ENCODE results near the gene KLHL29. TPM values are rescaled to one million over a fixed set of nuclear protein-coding genes. Genes with fewer than 3 reads are reported as not detected.

KLHL29 gene
- total RNA-seq, 1 experiment from 2014 or later, result 16.7 TPM

GRCh38 chr2:23642516-23642915 is 257.5 kb downstream of the KLHL29 start:
- Histone ChIP-seq H3K36me3 (ENCODE audit: control insufficient read depth in 1 of 2, insufficient read depth in 2 of 2, low read length in 2 of 2) (no peaks in the 10 kb centered on the region), H3K4me2 (ENCODE audit: low read length) (no peak overlapping the region), H3K4me3 (replicated peaks in 1 of 2; ENCODE audit: low read depth in 1 of 2, low read length in 2 of 2) (no peak overlapping the region), H4K20me1 (ENCODE audit: insufficient read depth) (no peaks in the 10 kb centered on the region), H3K27ac (ENCODE audit: low read depth, low read length) (no peak overlapping the region), H3K4me1 (ENCODE audit: control insufficient read depth in 1 of 2, insufficient read depth in 2 of 2, low read length in 2 of 2) (no peaks in the 10 kb centered on the region), H3K9me3 (ENCODE audit: control insufficient read depth in 1 of 2, insufficient read depth in 1 of 2, low read depth in 1 of 2, low read length in 2 of 2) (no peaks in the 10 kb centered on the region), H3K27me3 (ENCODE audit: insufficient read depth, low read length) (no peaks in the 10 kb centered on the region), H3K9ac (ENCODE audit: low read length) (no peak overlapping the region), H3K9me2 (ENCODE audit: insufficient read depth) (no peaks in the 10 kb centered on the region), H3K79me2 (ENCODE audit: insufficient read depth, low read length) (no peaks in the 10 kb centered on the region), H2AFZ (ENCODE audit: low read depth, low read length, poor library complexity, severe bottlenecking) (no peak overlapping the region)
- RAD21 ChIA-PET (ENCODE audit: low non-redundant PET in 1 of 2, low total read pairs in 2 of 2, uncharacterized antibody in 2 of 2, unreplicated experiment in 2 of 2), result no interaction called here
- DNase-seq (ENCODE audit: low read depth, low spot score) (no peak), ATAC-seq (no peak)
- intact Hi-C loops (cut with micrococcal nuclease), result no loop called here
- no TSS peak for BruUV-seq (replicated peaks)
- TF ChIP-seq EZH2phosphoT487 (IDR thresholded peaks at IDR 0.05; ENCODE audit: borderline replicate concordance) (no peak), ELF1 (IDR thresholded peaks at IDR 0.05; ENCODE audit: borderline replicate concordance, low read depth) (no peak), SP1 (IDR thresholded peaks at IDR 0.05; ENCODE audit: low read depth) (no peak), ATF3 (IDR thresholded peaks at IDR 0.05) (no peak)
- TF ChIP-seq, protein P1, sequence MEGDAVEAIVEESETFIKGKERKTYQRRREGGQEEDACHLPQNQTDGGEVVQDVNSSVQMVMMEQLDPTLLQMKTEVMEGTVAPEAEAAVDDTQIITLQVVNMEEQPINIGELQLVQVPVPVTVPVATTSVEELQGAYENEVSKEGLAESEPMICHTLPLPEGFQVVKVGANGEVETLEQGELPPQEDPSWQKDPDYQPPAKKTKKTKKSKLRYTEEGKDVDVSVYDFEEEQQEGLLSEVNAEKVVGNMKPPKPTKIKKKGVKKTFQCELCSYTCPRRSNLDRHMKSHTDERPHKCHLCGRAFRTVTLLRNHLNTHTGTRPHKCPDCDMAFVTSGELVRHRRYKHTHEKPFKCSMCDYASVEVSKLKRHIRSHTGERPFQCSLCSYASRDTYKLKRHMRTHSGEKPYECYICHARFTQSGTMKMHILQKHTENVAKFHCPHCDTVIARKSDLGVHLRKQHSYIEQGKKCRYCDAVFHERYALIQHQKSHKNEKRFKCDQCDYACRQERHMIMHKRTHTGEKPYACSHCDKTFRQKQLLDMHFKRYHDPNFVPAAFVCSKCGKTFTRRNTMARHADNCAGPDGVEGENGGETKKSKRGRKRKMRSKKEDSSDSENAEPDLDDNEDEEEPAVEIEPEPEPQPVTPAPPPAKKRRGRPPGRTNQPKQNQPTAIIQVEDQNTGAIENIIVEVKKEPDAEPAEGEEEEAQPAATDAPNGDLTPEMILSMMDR (IDR thresholded peaks at IDR 0.05 in 2 of 3, conservative IDR thresholded peaks at IDR 0.05 in 1 of 3; ENCODE audit: borderline replicate concordance in 1 of 3, insufficient read depth in 1 of 3, low read depth in 2 of 3, low read length in 2 of 3), result no peak
- TF ChIP-seq, protein P2, sequence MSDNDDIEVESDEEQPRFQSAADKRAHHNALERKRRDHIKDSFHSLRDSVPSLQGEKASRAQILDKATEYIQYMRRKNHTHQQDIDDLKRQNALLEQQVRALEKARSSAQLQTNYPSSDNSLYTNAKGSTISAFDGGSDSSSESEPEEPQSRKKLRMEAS (IDR thresholded peaks at IDR 0.05), result no peak
- POLR2A ChIA-PET, result no interaction called here
- CTCF ChIA-PET, result no interaction called here

GRCh38 chr2:23645230-23645808 is 260.3 kb downstream of the KLHL29 start:
- intact Hi-C loops (cut with micrococcal nuclease), result no loop called here
- Histone ChIP-seq H3K9ac (ENCODE audit: low read length) (no peak overlapping the region), H3K4me1 (ENCODE audit: control insufficient read depth in 1 of 2, insufficient read depth in 2 of 2, low read length in 2 of 2) (no peaks in the 10 kb centered on the region), H3K9me3 (ENCODE audit: control insufficient read depth in 1 of 2, insufficient read depth in 1 of 2, low read depth in 1 of 2, low read length in 2 of 2) (no peaks in the 10 kb centered on the region), H3K27me3 (ENCODE audit: insufficient read depth, low read length) (no peaks in the 10 kb centered on the region), H3K27ac (ENCODE audit: low read depth, low read length) (no peak overlapping the region), H2AFZ (ENCODE audit: low read depth, low read length, poor library complexity, severe bottlenecking) (no peak overlapping the region), H4K20me1 (ENCODE audit: insufficient read depth) (no peaks in the 10 kb centered on the region), H3K79me2 (ENCODE audit: insufficient read depth, low read length) (no peaks in the 10 kb centered on the region), H3K9me2 (ENCODE audit: insufficient read depth) (no peaks in the 10 kb centered on the region), H3K4me3 (replicated peaks in 1 of 2; ENCODE audit: low read depth in 1 of 2, low read length in 2 of 2) (no peak overlapping the region), H3K4me2 (ENCODE audit: low read length) (no peak overlapping the region), H3K36me3 (ENCODE audit: control insufficient read depth in 1 of 2, insufficient read depth in 2 of 2, low read length in 2 of 2) (no peaks in the 10 kb centered on the region)
- ATAC-seq (no peak), DNase-seq (ENCODE audit: low read depth, low spot score) (no peak)
- RAD21 ChIA-PET (ENCODE audit: low non-redundant PET in 1 of 2, low total read pairs in 2 of 2, uncharacterized antibody in 2 of 2, unreplicated experiment in 2 of 2), result no interaction called here
- BruUV-seq (replicated peaks), result TSS peak; percentile 15
- POLR2A ChIA-PET, result interaction anchor here (0.7 kb wide), 1 partner anchor 1714 kb away, joined by 3 read pairs; no protein-coding TSS in a partner anchor
- TF ChIP-seq ZNF274 (IDR thresholded peaks at IDR 0.05; ENCODE audit: low read depth, low read length) (no peak), POLR2A (IDR thresholded peaks at IDR 0.05; ENCODE audit: borderline replicate concordance, extremely low read depth, insufficient read depth, insufficient read length) (no peak), RAD21 (IDR thresholded peaks at IDR 0.05; ENCODE audit: low read depth) (no peak), SIN3A (IDR thresholded peaks at IDR 0.05; ENCODE audit: low read depth) (no peak)
- CTCF ChIA-PET, result interaction anchor here (1.6 kb wide), 1 partner anchor 21 kb away, joined by 3 read pairs; no protein-coding TSS in a partner anchor
